HL-60 (cell line): ENCODE measurements around the gene LOXL1.

Source experiments
- CTCF ChIP-seq: IDR thresholded peaks from one replicate; pipeline ENCODE4 v1.5.1; 2011; ENCODE audit warnings: low read length, control low read depth, inconsistent platforms; ENCODE audit not compliant: insufficient read depth
- GABPA ChIP-seq: IDR thresholded peaks from 2 replicates; pipeline ENCODE4 v1.6.1; 2012; ENCODE audit warnings: low read depth
- POLR2AphosphoS5 ChIP-seq: IDR thresholded peaks from 2 replicates; pipeline ENCODE4 v1.6.1; 2012; ENCODE audit warnings: low read depth
- SPI1 ChIP-seq: IDR thresholded peaks from 2 replicates; pipeline ENCODE4 v1.6.1; 2012; ENCODE audit warnings: low read depth, mild to moderate bottlenecking, borderline replicate concordance
- TF ChIP-seq, protein P1 (sequence below): IDR thresholded peaks from 2 replicates; pipeline ENCODE4 v1.6.1; 2012; ENCODE audit warnings: low read depth; ENCODE audit not compliant: insufficient replicate concordance

DNA sequence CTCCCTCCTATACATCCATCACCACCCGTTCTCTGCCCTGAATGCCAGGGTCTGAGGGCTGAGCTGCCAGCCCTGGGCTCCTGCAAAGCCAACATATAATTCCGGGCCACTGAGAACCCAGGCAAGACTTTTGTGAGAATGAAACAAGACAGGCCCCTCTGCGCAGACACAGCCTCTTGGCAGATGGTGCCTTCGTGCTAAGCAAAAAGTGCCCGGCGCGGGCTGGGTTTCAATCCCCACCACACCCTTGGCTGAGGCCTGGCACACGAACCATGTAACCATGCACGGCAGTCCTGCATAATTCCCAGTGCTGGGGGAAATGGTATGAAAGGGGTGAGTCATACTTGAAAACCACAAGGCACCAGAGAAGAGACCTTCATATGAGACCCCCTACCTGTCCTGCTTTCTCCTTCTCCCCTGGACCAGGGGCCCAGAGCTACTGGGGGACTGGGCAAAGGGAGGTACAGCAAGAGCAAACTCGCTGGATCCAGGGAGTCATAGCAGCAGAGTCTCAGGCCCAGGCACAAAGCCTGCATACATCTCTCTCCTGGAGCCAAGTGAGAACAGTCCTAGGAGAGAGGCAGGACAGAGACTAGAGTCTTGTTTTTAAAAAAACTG is 26.1 kb upstream of the LOXL1 start:
- TF ChIP-seq CTCF (no peak), POLR2AphosphoS5 (no peak), GABPA (no peak), SPI1 (no peak)
- TF ChIP-seq, protein P1, sequence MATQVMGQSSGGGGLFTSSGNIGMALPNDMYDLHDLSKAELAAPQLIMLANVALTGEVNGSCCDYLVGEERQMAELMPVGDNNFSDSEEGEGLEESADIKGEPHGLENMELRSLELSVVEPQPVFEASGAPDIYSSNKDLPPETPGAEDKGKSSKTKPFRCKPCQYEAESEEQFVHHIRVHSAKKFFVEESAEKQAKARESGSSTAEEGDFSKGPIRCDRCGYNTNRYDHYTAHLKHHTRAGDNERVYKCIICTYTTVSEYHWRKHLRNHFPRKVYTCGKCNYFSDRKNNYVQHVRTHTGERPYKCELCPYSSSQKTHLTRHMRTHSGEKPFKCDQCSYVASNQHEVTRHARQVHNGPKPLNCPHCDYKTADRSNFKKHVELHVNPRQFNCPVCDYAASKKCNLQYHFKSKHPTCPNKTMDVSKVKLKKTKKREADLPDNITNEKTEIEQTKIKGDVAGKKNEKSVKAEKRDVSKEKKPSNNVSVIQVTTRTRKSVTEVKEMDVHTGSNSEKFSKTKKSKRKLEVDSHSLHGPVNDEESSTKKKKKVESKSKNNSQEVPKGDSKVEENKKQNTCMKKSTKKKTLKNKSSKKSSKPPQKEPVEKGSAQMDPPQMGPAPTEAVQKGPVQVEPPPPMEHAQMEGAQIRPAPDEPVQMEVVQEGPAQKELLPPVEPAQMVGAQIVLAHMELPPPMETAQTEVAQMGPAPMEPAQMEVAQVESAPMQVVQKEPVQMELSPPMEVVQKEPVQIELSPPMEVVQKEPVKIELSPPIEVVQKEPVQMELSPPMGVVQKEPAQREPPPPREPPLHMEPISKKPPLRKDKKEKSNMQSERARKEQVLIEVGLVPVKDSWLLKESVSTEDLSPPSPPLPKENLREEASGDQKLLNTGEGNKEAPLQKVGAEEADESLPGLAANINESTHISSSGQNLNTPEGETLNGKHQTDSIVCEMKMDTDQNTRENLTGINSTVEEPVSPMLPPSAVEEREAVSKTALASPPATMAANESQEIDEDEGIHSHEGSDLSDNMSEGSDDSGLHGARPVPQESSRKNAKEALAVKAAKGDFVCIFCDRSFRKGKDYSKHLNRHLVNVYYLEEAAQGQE, result no peak
